Loucy (cell line): ENCODE results near the gene GAK.

Experiments used
- H2AFZ ChIP-seq: fragments of 200-600 bp; sonication (generic); 2 replicates; pipeline ENCODE4 v1.6.0; 2016; ENCODE audit warnings: antibody characterized with exemption, mild to moderate bottlenecking, low read length, moderate library complexity
- H3F3A ChIP-seq: fragments of 200-600 bp; 2 replicates; pipeline ENCODE4 v1.6.0; 2016; ENCODE audit warnings: antibody characterized with exemption, low read depth, mild to moderate bottlenecking
- H3K27me3 ChIP-seq: fragments of 200-600 bp; sonication (generic); 2 replicates; pipeline ENCODE4 v1.6.1; 2014; ENCODE audit warnings: low read length, mild to moderate bottlenecking; ENCODE audit not compliant: insufficient read depth, poor library complexity, severe bottlenecking
- H3K36me3 ChIP-seq: fragments of 200-600 bp; sonication (generic); 2 replicates; pipeline ENCODE4 v1.6.1; 2016; ENCODE audit warnings: low read length; ENCODE audit not compliant: insufficient read depth
- H3K4me1 ChIP-seq: fragments of 200-600 bp; sonication (generic); 2 replicates; pipeline ENCODE4 v1.5.1; 2014; ENCODE audit warnings: low read length, mild to moderate bottlenecking; ENCODE audit not compliant: insufficient read depth, poor library complexity, severe bottlenecking
- H3K4me2 ChIP-seq: fragments of 200-600 bp; sonication (generic); 2 replicates; pipeline ENCODE4 v1.6.0; 2014; ENCODE audit warnings: antibody characterized with exemption, low read length, low read depth, mild to moderate bottlenecking; ENCODE audit not compliant: poor library complexity, severe bottlenecking
- H3K4me3 ChIP-seq: fragments of 200-600 bp; sonication (generic); 2 replicates; pipeline ENCODE4 v1.5.1; 2014; ENCODE audit warnings: low read length, mild to moderate bottlenecking, mixed read lengths; ENCODE audit not compliant: poor library complexity, severe bottlenecking
- H3K79me2 ChIP-seq: fragments of 200-600 bp; sonication (generic); 2 replicates; pipeline ENCODE4 v1.6.1; 2014; ENCODE audit warnings: low read length; ENCODE audit not compliant: insufficient read depth
- H3K9ac ChIP-seq: fragments of 200-600 bp; sonication (generic); 2 replicates; pipeline ENCODE4 v1.6.0; 2014; ENCODE audit warnings: mild to moderate bottlenecking, low read depth, low read length, moderate library complexity; ENCODE audit not compliant: poor library complexity, severe bottlenecking
- H3K9me2 ChIP-seq: fragments of 200-600 bp; sonication (generic); replicated peaks from 2 replicates; pipeline ENCODE4 v1.6.1; 2016; ENCODE audit warnings: low read depth, low read length, mixed read lengths
- H3K9me3 ChIP-seq: fragments of 200-600 bp; sonication (generic); 2 replicates; pipeline ENCODE4 v1.6.1; 2014; ENCODE audit warnings: mild to moderate bottlenecking, antibody characterized with exemption, low read length, low read depth; ENCODE audit not compliant: insufficient read depth
- H4K20me1 ChIP-seq: fragments of 200-600 bp; sonication (generic); 2 replicates; pipeline ENCODE4 v1.6.0; 2014; ENCODE audit warnings: antibody characterized with exemption, low read length, mild to moderate bottlenecking; ENCODE audit not compliant: insufficient read depth, poor library complexity, severe bottlenecking
- CTCF ChIP-seq: fragments of 200-600 bp; sonication (generic); conservative IDR thresholded peaks from 2 replicates; pipeline ENCODE4 v1.5.1; 2014; ENCODE audit warnings: mild to moderate bottlenecking, antibody characterized with exemption, low read length
- EZH2phosphoT487 ChIP-seq: fragments of 200-600 bp; IDR thresholded peaks from 2 replicates; pipeline ENCODE4 v1.6.1; 2018; ENCODE audit warnings: antibody characterized with exemption, mild to moderate bottlenecking, moderate library complexity, borderline replicate concordance

GAK gene

GRCh38 chr4:878796-879728 lies 53.1 kb downstream of the GAK start:
- Histone ChIP-seq H3F3A (no peaks in the 10 kb centered on the region), H4K20me1 (no peaks in the 10 kb centered on the region), H3K27me3 (no peaks in the 10 kb centered on the region), H3K9me3 (no peaks in the 10 kb centered on the region), H3K9ac (no peak overlapping the region), H3K36me3 (peaks cover 34% of the 10 kb centered on the region; the same call in 1 of the 2 replicates), H3K4me1 (no peaks in the 10 kb centered on the region), H2AFZ (no peak overlapping the region), H3K4me2 (no peak overlapping the region), H3K9me2 (no peaks in the 10 kb centered on the region), H3K79me2 (no peaks in the 10 kb centered on the region), H3K4me3 (no peak overlapping the region)
- TF ChIP-seq EZH2phosphoT487: no peak
- TF ChIP-seq CTCF: no peak

GRCh38 chr4:877502-877901 lies 54.6 kb downstream of the GAK start:
- Histone ChIP-seq H2AFZ (no peak overlapping the region), H3K27me3 (no peaks in the 10 kb centered on the region), H4K20me1 (no peaks in the 10 kb centered on the region), H3K9ac (no peak overlapping the region), H3K4me1 (no peaks in the 10 kb centered on the region), H3K36me3 (peaks cover 31% of the 10 kb centered on the region; the same call in 1 of the 2 replicates), H3K4me3 (no peak overlapping the region), H3K79me2 (no peaks in the 10 kb centered on the region), H3K9me3 (no peaks in the 10 kb centered on the region), H3F3A (no peaks in the 10 kb centered on the region), H3K9me2 (no peaks in the 10 kb centered on the region), H3K4me2 (no peak overlapping the region)
- TF ChIP-seq EZH2phosphoT487 (no peak), CTCF (no peak)

DNA sequence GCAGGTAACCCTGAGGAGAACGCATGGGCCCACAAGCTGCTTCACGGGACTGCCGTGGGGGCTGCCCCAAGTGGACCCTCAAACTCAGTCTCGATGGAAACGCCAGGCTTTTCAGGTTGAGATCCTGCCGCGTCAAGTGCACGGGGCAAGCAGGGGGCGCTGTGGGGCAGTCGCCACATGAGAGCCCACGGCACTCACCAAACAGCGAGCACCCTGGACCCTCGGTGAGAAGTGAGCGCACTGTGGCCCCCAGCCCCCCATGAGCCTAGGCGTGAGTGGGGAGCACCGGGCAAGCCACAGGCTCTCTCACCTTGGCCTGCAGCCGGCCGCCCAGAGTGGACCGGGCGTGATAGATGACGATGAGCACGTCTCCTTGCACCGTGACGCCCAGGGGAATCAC lies 55.3 kb downstream of the GAK start:
- Histone ChIP-seq H3K4me3 (no peak overlapping the region), H3K9me3 (no peaks in the 10 kb centered on the region), H4K20me1 (no peaks in the 10 kb centered on the region), H3K9me2 (no peaks in the 10 kb centered on the region), H2AFZ (no peak overlapping the region), H3K36me3 (peaks cover 26% of the 10 kb centered on the region; the same call in 1 of the 2 replicates), H3K4me2 (no peak overlapping the region), H3K4me1 (no peaks in the 10 kb centered on the region), H3K27me3 (no peaks in the 10 kb centered on the region), H3F3A (no peaks in the 10 kb centered on the region), H3K79me2 (no peaks in the 10 kb centered on the region), H3K9ac (no peak overlapping the region)
- TF ChIP-seq EZH2phosphoT487 (no peak), CTCF (peak; percentile 45)
